DMS 273 (cell line): Measurements from ENCODE around the gene HOXA7.

Source experiments
- DNase-seq: peaks from one replicate; lab custom pipeline; 2025; ENCODE audit not compliant: unreplicated experiment; lab: John Stamatoyannopoulos, UW

Gene HOXA7

GRCh38 chr7:27171325-27171636, 14.8 kb upstream of the HOXA7 start:
- peak; percentile 64 for DNase-seq

DNA sequence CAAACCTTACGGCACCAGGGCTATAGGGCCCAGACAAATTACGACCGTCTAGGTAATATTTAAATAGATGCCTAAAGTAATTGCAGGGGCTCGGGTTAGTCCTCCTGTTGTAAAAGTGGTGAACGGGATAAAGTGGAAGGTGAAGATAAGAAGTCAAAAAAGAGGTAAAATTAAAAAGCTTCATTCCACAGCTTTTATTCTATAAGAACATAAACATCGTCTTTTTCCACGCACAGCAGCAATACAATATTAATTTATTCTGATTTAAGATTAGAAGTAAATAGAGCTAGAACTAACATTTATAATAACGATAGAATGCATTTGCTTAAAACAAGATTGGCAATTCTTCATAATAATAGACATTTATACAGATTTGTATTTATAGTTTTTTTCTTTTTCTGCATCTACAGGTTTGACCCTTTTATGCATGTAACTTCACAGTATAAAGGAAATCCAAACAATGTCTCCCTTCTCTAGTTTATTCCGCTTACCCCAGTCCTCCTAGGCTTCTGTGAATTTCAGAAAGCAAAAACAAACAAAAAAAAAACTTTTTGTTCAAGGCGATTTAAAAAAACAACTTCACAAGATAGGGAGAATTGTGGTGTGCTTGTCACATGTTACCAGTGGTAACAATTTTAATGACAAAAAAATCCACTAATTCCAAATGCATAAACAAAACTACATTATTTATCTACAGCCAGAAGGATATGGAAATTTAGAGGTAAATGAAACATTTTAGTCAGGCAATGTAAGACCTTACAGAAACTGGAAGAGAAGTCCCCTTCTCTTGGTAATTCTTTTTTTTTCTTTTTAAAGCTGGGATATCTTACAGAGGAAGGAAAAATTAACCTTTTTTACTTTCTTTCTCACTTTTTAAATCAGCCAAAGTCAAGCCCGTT, 14.2 kb upstream of the HOXA7 start:
- DNase-seq = no peak

DNA sequence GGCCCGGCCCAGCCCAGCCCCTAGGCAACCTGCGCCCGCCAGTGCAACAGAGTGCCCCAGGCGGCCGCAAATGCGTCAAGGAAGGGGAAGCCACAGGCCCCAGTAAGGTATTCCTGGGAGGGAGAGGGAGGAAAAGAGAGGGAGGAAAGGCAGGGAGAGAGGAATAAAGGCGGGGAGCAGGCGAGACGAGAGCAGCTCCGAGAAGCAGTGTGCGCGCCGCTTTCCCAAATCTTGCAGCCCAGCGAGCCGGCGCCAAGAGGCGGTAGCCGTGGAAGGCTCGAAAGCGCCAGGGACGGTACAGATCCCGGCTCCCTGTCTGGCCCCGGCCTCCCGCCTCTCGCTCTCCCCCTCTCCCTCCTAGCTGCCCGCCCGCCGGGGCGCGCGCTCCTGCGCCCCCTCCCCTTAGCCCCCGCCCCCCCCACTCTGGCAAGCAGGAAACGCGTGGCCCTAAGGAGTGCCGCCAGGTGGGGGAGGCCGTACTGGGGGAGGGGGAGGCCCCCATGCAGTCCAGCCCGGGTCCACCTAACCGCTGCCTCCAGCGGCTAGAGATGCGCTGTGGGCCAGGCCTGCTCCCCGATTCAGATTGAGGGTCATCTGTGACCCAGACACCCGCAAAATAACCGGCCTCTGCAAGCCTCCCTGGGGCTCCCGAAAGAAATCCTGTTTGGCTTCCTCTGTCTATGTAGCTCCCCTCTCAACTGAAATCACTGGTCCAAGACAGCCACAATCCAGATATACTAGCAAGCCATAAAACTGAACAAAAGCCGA, 13.4 kb upstream of the HOXA7 start:
- DNase-seq = peak; percentile 94

DNA sequence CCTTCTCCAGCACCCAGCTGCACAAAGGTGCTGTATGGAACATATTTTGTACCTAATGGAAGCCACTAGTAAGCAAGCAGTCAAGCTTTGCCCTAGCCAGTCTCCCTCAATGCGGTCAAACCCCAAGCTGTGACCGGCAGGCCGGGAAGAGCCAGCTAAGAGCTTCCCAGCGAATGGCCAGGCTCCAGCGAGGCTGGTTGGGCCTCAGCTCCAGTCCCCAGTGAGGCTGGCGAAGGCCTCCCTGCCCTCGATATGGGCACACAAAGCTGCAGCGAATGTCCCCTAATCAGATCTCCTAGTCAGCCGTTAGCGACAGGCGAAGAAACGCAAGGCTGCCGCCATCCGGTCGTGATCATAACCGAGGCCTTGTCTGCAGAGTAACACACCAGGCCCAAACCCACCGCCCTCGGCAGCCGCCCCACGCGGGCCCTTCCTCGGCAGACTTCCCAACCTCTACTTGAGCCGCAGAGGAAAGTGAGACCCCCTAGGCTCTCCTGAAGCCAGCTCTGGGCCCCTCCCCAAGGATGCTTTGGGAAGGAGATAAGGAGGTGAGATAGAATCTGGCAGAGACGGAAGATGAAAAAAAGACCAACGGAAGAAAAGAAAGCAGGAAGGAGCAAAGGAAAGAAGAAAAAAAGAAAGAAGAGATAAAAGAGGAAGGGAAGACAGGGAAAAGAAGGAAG, 11.9 kb upstream of the HOXA7 start:
- peak; percentile 91 for DNase-seq

GRCh38 chr7:27167916-27168264, 11.4 kb upstream of the HOXA7 start:
- peak; percentile 75 for DNase-seq

GRCh38 chr7:27166531-27167505, 10.3 kb upstream of the HOXA7 start:
- DNase-seq = peak; percentile 92

DNA sequence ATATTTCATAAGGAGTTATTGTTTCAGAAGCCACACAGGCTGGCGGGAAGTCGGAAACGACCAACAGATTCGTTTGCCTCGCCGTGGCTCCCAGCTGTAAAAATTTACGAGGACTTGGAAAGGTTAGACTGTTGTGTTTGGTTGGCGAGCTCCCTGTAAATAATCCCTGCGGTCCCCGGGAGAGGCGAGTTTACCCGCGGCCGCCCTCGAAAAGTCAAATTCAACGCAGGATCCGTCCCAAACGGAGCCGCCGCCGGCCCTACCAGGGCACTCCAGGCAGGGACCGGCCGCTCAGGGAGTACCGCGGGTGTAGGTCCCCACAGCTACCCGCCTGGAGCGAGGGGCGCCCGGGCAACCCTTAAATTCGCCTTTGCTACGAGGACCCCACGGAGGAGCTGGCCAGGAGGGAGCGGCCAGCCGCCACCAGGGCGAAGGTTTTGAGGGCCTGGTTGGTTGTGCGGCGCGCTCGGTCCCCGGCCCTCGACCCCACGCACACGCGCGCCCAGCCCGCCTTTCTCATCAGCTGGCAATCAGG, 9.6 kb upstream of the HOXA7 start:
- DNase-seq = peak; percentile 84

GRCh38 chr7:27165089-27165995, 8.9 kb upstream of the HOXA7 start, which contains the start of gene HOXA9:
Gene HOXA9, minus strand, starts transcription at chr7:27165537. Its CDS starts 80 bp downstream, at chr7:27165457.
- peak; percentile 94 for DNase-seq

- peak; percentile 72 for DNase-seq
Observed at GRCh38 chr7:27164367-27165088, 8.1 kb upstream of the HOXA7 start.

DNA sequence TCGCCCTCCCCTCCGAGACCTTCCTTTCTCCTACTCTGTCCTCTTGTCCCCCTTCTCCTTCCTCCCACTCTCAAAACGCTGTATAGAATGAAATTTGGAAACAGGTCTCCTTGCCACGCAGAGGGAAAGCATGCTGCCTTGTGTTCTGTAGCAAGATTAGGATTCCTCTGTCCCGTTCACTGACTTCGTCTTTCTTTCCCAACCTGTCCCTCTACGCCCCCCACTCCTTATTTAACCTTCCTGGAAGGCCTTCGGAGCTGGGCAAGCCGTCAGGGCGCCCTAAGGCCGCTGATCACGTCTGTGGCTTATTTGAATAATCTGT, 7.5 kb upstream of the HOXA7 start:
- no peak for DNase-seq

GRCh38 chr7:27163288-27164044, 7.0 kb upstream of the HOXA7 start:
- DNase-seq = peak; percentile 58

- peak; percentile 54 for DNase-seq
Observed at GRCh38 chr7:27162561-27163287, 6.2 kb upstream of the HOXA7 start.

DNA sequence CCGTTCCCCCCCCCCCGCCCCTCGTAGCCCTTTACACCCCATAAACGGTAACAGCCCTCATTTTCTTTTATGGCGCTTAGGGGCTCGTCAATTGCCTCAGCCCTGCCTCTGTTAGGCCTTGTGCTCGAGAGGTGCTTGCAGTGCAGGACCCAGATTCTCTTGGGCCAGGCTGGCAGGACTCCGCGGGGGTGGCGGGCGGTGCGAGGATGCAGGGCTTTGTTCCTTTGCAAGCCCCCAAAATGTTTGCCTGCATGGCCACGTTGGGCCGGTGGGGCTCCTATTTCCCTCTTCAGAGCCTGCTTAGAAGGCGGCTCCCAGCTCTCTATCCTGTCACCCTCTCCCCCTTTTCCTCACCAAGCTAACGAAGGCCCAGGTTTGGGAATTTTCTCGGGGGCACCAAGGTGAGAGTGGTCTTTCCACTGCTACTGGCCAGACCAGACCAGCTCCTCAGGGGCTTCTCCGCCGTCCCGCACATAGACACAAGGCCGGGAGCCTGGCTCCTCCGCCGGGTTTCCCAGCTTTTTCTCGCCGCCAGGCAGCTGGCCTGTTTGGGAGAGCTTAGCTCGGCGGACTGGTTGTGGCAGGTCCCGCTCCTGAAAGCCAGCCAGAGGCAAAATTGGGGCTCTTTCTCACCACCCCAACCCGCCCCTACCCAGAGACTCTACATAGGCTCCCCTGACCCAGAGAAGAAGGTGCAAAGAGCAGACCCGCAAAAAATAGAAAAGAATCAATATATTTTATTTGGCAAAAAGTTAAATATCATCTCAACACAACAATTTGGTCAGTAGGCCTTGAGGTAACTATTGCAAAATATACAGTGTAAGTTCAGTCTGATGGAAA, 5.5 kb upstream of the HOXA7 start:
- peak; percentile 80 for DNase-seq

GRCh38 chr7:27161214-27161720, 4.8 kb upstream of the HOXA7 start:
- DNase-seq = peak; percentile 83

- peak; percentile 96 for DNase-seq
Observed at GRCh38 chr7:27160546-27161213, 4.2 kb upstream of the HOXA7 start.

DNA sequence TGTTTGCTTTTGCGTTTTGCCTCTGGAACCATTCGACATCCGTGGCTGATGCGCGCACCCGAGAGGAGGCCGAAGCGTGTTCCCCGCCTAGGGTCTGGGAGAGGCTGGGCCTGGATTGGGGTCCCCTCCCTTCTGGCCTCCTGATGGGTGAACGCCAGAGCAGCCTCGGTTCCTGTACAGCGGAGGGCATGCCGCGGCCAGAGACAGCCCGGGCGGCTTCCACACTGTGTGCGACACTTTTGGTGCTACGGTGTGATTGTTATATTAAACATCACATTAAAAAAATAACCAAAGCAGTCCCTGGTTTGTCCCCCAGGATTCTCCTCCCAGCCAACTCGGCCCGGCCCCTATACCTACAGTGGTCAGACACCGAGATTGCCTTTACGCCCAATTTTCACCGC, 3.7 kb upstream of the HOXA7 start:
- no peak for DNase-seq
